ENCODE data around the gene RESP18.
A peak's percentile ranks its signal among the peaks of the same experiment; 100 is the strongest.

RESP18 gene

DNA sequence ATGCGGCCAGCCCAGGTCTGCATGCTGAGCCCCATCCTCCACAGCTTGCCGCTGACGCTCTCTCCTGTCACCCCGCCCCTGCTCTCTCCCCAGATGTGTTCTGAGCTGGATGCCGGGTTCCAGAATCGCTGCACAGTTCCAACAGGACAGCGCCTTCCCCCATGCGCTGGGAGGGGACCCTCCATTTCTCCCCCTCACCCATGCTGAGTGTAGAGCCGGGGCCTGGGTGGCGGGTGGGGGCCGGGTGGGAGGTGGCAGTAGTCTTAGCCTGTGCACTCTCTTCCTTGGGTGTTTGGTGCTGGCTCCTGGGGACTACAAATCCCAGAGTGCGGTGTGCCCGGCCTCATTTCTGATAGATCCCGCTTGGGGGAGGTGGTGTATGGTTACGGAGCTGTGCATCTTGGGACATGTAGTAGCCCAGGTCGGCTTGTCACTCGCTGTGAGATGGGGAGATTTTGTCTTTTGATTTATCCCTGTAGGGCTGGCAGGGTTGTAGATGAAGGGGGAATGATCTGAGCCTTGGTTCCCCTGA lies 46.6 kb downstream of the RESP18 start:
- Histone ChIP-seq H3K4me3 (ENCODE audit: low read depth, low read length) (no peak overlapping the region), H3K27ac (ENCODE audit: extremely low read depth, low read depth, low read length) (no peak overlapping the region), H3K9me3 (ENCODE audit: control insufficient read depth, insufficient read depth, low read depth, low read length) (no peaks in the 10 kb centered on the region), H3K36me3 (ENCODE audit: control insufficient read depth in 2 of 2, insufficient read depth in 1 of 2, low read length in 2 of 2) (peaks cover 0 to 56% of the 10 kb centered on the region in 2 experiments; a peak in 1 of 3 replicates), H3K4me1 (ENCODE audit: control insufficient read depth, insufficient read depth, low read length) (no peaks in the 10 kb centered on the region)
- ChIA-PET POLR2A (interaction anchor here (0.9 to 1.6 kb wide), 2 partner anchors 9 to 80 kb away, joined by 3 to 4 read pairs; partner anchors contain the start of gene ZFAND2B), CTCF (interaction anchor here (0.6 to 15.0 kb wide), 4 partner anchors 8 to 208 kb away, joined by 4 to 297 read pairs (median 6); partner anchors contain the start of gene DNAJB2)
- TF ChIP-seq ZNF76 (tag by site-specific recombination; IDR thresholded peaks at IDR 0.05; ENCODE audit: borderline replicate concordance, low read depth) (0 out of 2 replicates have a peak, but pooled peaks have one; percentile 39), ZNF521 (tag by site-specific recombination; IDR thresholded peaks at IDR 0.05) (no peak), SALL2 (tag by site-specific recombination; IDR thresholded peaks at IDR 0.05; ENCODE audit: borderline replicate concordance) (no peak)

DNA sequence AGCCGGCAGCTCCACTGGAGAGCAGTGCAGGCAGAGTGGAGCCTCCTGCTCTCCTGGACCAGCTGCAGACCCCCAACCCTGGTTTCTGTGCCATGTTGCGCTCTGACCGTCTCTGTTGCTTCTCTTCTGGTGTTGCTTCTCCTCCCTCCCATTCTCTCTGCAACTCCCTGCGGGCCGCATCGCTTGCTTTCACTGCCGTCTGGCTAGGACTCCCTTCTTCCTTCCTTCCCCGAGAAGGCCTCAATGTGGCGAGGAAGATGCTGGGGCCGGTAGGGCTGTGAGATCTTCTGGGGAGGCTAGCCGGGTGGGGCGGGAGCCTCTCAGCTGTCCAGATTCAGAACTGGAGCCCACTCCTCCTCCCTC lies 47.2 kb downstream of the RESP18 start:
- CTCF ChIA-PET = interaction anchor here (15.0 kb wide), 1 partner anchor 11 kb away, joined by 297 read pairs; no protein-coding TSS in a partner anchor
- H3K4me1 ChIP-seq (ENCODE audit: control insufficient read depth, insufficient read depth, low read length) = no peaks in the 10 kb centered on the region
- no peak overlapping the region for H3K4me3 ChIP-seq (ENCODE audit: low read depth, low read length)
- TF ChIP-seq ZNF132 (tag by site-specific recombination; IDR thresholded peaks at IDR 0.05; ENCODE audit: borderline replicate concordance) = no peak
- TF ChIP-seq OVOL3 (tag by site-specific recombination; IDR thresholded peaks at IDR 0.05) = no peak
- TF ChIP-seq ZNF426 (tag by site-specific recombination; IDR thresholded peaks at IDR 0.05) = no peak
- no peak for TF ChIP-seq KLF10 (tag by site-specific recombination; IDR thresholded peaks at IDR 0.05)
- TF ChIP-seq ZNF558 (tag by site-specific recombination; IDR thresholded peaks at IDR 0.05) = no peak
- H3K27ac ChIP-seq (ENCODE audit: extremely low read depth, low read depth, low read length) = no peak overlapping the region
- H3K36me3 ChIP-seq (ENCODE audit: control insufficient read depth in 2 of 2, insufficient read depth in 1 of 2, low read length in 2 of 2) = peaks cover 0 to 62% of the 10 kb centered on the region in 2 experiments; a peak in 1 of 3 replicates
- POLR2A ChIA-PET = no interaction called here
- no peaks in the 10 kb centered on the region for H3K9me3 ChIP-seq (ENCODE audit: control insufficient read depth, insufficient read depth, low read depth, low read length)

DNA sequence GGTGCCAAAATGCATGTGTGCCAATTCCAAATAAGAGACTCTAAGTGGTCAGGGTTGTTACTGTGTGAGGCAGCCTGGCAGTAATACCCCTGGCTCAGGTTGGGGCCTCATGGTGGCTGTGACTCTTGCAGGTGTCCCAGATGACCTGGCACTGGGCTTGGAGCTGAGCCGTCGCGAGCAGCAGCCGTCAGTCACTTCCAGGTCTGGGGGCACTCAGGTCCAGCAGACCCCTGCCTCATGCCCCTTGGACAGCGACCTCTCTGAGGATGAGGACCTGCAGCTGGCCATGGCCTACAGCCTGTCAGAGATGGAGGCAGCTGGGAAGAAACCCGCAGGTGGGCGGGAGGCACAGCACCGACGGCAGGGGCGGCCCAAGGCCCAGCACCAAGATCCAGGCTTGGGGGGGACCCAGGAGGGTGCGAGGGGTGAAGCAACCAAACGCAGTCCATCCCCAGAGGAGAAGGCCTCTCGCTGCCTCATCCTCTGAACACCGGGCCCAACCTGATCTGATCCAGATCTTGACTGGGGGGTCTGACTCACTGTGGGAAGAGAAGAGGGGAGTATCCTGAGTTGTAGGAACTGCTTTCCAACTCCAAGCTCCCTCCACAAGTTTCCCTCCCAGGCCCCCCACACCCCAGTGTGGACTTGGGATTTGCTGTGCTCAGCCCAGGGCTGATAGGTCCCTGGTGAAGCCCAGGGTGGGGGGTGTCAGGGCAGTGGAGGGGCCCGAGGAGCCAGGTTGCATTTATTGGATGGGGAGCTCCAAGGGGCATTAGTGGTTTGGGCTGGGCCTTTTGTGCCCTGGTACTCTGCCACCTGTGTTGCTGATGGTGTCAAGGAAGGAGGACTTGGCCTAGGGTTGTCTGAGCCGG lies 47.8 kb downstream of the RESP18 start:
- H3K9me3 ChIP-seq (ENCODE audit: control insufficient read depth, insufficient read depth, low read depth, low read length) = no peaks in the 10 kb centered on the region
- peaks cover 0 to 64% of the 10 kb centered on the region in 2 experiments; a peak in 1 of 3 replicates for H3K36me3 ChIP-seq (ENCODE audit: control insufficient read depth in 2 of 2, insufficient read depth in 1 of 2, low read length in 2 of 2)
- H3K4me3 ChIP-seq (ENCODE audit: low read depth, low read length) = no peak overlapping the region
- POLR2A ChIA-PET = no interaction called here
- CTCF ChIA-PET = interaction anchor here (0.6 to 15.0 kb wide), 2 partner anchors 11 to 114 kb away, joined by 3 to 297 read pairs; no protein-coding TSS in a partner anchor
- TF ChIP-seq, protein P1, sequence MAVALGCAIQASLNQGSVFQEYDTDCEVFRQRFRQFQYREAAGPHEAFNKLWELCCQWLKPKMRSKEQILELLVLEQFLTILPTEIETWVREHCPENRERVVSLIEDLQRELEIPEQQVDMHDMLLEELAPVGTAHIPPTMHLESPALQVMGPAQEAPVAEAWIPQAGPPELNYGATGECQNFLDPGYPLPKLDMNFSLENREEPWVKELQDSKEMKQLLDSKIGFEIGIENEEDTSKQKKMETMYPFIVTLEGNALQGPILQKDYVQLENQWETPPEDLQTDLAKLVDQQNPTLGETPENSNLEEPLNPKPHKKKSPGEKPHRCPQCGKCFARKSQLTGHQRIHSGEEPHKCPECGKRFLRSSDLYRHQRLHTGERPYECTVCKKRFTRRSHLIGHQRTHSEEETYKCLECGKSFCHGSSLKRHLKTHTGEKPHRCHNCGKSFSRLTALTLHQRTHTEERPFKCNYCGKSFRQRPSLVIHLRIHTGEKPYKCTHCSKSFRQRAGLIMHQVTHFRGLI (tag by site-specific recombination; IDR thresholded peaks at IDR 0.05) = no peak
- TF ChIP-seq ZNF670 (tag by site-specific recombination; IDR thresholded peaks at IDR 0.05; ENCODE audit: low read depth) (no peak), ZNF623 (tag by site-specific recombination; IDR thresholded peaks at IDR 0.05) (no peak), ZBTB17 (tag by site-specific recombination; IDR thresholded peaks at IDR 0.05) (no peak), KLF9 (tag by site-specific recombination; IDR thresholded peaks at IDR 0.05; ENCODE audit: low read depth) (no peak), ZNF654 (tag by site-specific recombination; IDR thresholded peaks at IDR 0.05; ENCODE audit: low read depth) (no peak), ZNF121 (tag by site-specific recombination; IDR thresholded peaks at IDR 0.05) (no peak), GLI2 (tag by site-specific recombination; IDR thresholded peaks at IDR 0.05; ENCODE audit: borderline replicate concordance, low read depth) (no peak), ZNF350 (tag by site-specific recombination; IDR thresholded peaks at IDR 0.05) (no peak)
- TF ChIP-seq, protein P2, sequence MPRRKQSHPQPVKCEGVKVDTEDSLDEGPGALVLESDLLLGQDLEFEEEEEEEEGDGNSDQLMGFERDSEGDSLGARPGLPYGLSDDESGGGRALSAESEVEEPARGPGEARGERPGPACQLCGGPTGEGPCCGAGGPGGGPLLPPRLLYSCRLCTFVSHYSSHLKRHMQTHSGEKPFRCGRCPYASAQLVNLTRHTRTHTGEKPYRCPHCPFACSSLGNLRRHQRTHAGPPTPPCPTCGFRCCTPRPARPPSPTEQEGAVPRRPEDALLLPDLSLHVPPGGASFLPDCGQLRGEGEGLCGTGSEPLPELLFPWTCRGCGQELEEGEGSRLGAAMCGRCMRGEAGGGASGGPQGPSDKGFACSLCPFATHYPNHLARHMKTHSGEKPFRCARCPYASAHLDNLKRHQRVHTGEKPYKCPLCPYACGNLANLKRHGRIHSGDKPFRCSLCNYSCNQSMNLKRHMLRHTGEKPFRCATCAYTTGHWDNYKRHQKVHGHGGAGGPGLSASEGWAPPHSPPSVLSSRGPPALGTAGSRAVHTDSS (tag by site-specific recombination; IDR thresholded peaks at IDR 0.05) = no peak
- TF ChIP-seq, protein P3, sequence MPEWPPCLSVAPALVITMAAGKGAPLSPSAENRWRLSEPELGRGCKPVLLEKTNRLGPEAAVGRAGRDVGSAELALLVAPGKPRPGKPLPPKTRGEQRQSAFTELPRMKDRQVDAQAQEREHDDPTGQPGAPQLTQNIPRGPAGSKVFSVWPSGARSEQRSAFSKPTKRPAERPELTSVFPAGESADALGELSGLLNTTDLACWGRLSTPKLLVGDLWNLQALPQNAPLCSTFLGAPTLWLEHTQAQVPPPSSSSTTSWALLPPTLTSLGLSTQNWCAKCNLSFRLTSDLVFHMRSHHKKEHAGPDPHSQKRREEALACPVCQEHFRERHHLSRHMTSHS (tag by site-specific recombination; IDR thresholded peaks at IDR 0.05) = no peak
- TF ChIP-seq, protein P4, sequence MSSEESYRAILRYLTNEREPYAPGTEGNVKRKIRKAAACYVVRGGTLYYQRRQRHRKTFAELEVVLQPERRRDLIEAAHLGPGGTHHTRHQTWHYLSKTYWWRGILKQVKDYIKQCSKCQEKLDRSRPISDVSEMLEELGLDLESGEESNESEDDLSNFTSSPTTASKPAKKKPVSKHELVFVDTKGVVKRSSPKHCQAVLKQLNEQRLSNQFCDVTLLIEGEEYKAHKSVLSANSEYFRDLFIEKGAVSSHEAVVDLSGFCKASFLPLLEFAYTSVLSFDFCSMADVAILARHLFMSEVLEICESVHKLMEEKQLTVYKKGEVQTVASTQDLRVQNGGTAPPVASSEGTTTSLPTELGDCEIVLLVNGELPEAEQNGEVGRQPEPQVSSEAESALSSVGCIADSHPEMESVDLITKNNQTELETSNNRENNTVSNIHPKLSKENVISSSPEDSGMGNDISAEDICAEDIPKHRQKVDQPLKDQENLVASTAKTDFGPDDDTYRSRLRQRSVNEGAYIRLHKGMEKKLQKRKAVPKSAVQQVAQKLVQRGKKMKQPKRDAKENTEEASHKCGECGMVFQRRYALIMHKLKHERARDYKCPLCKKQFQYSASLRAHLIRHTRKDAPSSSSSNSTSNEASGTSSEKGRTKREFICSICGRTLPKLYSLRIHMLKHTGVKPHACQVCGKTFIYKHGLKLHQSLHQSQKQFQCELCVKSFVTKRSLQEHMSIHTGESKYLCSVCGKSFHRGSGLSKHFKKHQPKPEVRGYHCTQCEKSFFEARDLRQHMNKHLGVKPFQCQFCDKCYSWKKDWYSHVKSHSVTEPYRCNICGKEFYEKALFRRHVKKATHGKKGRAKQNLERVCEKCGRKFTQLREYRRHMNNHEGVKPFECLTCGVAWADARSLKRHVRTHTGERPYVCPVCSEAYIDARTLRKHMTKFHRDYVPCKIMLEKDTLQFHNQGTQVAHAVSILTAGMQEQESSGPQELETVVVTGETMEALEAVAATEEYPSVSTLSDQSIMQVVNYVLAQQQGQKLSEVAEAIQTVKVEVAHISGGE (tag by site-specific recombination; conservative IDR thresholded peaks at IDR 0.05; ENCODE audit: low read depth) = no peak
- no peak overlapping the region for H3K27ac ChIP-seq (ENCODE audit: extremely low read depth, low read depth, low read length)
- H3K4me1 ChIP-seq (ENCODE audit: control insufficient read depth, insufficient read depth, low read length) = no peaks in the 10 kb centered on the region

Data from HEK293 (cell line).